Measurements from ENCODE around the gene ADRM1.

The ADRM1 gene

DNA sequence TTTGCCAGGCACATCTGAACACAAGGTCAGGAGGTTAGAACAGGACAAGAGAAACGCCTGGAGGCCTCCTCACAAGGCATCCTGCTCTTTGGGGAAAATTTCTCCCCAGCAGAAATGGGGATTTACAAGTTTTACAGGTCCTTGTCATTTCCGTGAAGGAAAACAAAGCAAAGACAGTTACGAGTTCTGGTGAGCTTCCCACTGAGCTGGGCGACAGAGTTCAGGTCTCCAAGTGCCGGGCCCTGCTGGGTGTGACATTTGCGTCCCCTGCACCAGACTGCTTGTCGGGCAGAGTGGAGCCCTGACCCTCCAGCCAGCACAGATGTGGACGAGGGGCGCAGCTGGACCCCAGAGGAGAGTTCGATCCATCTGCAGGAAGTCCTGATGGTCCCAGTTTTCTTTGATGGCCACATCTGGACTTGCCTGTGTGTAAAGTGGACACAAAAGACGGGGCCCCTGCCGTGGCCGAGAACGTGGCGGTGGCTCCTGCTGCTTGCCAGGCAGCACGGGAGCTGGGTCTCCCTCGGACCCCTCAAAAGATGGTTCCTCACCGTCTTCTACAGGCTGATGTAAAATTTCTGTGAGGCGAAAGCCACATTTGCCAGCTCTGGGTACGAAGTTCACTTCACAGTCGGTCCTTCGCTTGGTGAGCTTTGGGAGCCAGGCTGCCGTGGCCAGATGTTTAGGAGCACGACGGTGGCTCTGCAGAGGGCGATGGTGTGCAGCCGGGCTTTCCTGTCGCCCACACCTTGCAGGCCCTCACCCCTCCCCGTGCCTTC is 5.2 kb upstream of the ADRM1 start:
- no peak for DNase-seq (ENCODE audit: low read depth in 2 of 2)

DNA sequence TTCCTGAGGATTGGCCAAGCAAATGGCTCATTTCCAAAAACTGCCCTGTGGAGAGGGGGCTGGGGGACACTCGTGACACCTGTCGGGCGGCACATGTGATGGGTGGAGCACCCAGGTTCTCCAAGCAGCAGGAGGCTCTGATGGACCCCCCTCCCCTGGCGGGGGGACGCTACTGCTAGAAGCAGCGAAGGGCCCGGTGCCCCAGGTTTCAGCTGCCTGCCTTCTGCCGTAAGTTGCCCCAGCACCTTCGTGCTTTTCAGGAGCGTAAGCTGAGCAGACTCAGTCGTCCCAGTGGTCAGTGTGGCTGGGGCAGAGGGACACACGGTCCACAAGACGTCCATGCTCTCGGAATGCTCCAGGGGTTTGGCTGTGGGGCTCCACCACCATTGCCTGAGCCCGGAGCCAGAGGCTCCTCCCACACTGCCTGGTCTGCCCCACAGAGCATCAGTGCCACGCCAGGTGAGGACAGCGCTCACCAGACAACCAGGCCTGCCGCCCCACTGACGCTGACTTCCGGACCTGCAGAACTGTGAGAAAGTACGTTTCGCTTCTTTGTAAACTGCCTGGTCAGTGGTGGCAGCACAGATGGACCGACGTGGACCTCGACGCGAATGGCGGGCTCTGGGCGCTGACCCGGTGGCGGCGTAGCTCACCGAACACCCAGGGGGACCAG is 4.1 kb upstream of the ADRM1 start:
- DNase-seq (ENCODE audit: low read depth in 2 of 2) = no peak

DNA sequence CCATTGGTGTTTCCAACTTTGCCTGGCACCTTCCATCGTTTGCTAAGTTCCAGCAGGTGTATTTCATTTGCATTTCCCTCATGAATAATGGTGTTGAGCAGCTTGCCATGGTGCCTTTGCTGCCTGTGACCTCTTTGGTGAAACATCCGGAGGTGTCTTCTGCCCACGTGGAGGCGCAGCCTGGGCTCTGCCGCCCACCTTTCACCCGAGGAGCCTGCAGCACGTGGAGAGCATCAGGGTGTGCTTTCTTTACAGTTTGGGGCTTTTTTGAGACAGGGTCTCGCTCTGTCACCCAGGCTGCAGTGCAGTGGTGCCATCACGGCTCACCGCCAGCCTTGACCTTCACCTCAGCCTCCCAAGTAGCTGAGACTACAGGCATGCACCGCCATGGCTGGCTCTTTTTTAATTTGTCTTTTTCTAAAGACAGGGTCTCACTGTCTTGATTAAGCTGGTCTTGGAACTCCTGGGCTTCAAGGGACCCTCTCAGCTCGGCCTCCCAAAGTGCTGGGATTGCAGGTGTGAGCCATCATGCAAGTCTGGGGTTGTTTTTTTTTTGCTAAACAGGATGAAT is 3.0 kb upstream of the ADRM1 start:
- DNase-seq (ENCODE audit: low read depth in 2 of 2) = no peak

DNA sequence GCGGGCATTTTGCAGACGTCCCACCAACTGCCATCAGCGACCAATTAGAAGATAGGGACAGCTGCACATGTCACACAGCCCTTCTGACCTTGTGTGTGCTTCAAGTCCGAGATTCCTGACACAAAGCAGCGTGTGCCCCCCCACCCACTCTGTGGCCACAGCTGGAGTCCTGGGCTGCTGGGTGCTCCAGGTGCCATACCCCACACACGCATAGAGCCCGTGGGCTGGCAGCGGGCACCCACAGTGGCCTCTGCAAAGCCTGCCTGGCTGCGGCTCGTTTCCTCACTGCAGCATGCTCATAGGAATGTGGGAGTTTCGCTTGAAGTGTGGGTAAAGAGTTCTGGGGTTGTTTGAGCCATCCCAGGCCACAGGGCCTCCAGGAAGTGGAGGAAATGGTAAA is 2.5 kb upstream of the ADRM1 start:
- DNase-seq (ENCODE audit: low read depth in 2 of 2) = no peak

DNA sequence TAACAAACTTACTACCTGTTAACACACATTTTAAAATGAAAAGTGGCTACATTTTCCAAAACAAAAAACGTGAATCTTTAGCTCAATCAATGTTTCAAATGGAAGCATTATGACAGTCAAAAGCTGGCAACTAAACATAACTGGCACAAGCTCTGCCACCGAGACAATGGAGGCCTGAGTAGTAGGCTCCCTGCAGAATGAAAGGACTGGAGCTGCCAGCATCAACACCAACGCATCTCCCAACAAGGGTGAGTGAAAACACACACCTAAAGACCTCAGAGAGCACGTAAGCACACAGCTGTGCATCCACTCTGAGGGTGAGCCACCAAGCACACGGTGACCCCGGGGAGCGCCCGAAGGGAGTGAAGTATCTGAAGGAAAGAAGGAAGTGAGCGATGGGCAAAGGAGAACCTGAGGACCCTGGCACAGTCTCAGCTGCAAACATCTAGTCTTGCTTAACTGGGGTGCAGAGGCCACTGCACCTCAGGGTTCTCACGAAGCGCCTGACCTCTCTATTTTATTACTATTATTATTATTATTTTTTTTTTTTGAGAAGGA is 1.6 kb upstream of the ADRM1 start:
- DNase-seq (ENCODE audit: low read depth in 2 of 2) = no peak

DNA sequence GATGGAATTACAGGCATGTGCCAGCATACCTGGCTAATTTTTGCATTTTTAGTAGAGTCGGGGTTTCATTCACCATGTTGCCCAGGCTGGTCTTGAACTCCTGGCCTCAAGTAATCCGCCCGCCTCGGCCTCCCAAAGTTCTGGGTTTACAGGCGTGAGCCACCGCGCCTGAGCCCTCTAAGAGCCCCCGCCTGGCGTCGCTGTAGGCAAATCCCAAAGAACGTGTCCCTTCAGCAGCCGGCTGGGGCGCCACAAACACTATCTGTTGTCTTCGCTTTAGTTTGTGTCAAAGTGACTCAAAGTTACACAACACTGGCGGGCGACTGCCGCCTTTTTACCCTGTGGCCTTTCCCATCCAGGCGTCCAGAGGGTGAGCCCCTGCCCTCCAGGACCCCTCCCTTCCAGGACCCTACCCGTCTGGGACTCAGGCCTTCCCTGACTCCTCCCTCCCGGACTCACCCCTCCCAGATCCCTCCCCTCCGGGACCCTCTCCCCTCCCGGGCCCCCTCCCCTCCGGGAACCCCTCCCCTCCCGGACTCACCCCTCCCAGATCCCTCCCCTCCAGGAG is 940 bp upstream of the ADRM1 start:
- DNase-seq (ENCODE audit: low read depth in 2 of 2) = peak; percentile 84 to 86

DNA sequence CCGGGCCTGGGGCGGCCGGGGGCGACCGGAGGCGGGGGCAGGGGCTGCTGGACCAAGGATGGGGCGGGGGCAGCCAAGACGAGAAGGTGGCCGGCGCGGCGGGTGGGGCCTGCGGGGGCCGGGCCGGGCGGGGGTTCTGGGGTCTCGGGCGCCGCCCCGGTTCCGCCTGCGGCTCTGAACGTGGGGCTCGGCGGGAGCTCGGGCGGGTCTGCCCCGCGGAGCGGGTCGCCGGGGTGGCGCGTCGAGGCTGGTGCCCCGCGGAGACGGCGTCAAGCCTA is 204 bp downstream of the ADRM1 start:
- no peak for DNase-seq (ENCODE audit: low read depth in 2 of 2)

DNA sequence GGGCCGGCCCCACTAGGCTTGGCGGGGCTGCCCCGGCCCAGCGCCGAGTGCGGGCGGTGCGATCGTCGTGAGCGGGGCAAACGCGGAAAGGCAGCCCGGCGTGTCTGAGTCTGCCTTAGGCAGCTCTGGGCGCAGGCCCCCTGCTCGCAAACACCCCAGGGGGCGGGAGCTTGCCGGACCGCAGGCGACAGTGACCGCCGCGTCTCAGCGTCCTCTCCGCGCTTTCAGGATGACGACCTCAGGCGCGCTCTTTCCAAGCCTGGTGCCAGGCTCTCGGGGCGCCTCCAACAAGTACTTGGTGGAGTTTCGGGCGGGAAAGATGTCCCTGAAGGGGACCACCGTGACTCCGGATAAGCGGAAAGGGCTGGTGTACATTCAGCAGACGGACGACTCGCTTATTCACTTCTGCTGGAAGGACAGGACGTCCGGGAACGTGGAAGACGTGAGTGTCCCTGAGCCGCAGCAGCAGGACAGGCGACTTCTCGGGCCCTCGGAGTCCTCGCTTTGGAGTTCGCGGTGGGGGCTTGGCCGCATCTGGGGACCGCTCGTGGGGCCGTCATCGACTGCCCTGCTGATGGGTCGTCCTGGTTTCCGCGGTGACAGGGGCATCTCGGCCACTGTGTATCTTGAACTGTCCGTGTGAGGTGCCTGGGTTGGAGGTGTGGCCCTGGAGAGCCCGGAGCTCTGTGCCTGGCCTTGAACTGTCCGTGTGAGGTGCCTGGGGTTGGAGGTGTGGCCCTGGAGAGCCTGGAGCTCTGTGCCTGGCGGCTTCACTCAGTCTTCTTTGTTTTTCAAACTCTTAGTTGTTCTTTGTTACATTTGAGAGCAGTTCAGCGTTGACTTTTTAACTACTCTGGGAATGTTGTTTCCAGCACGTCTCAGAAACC is 786 bp downstream of the ADRM1 start:
- no peak for DNase-seq (ENCODE audit: low read depth in 2 of 2)

DNA sequence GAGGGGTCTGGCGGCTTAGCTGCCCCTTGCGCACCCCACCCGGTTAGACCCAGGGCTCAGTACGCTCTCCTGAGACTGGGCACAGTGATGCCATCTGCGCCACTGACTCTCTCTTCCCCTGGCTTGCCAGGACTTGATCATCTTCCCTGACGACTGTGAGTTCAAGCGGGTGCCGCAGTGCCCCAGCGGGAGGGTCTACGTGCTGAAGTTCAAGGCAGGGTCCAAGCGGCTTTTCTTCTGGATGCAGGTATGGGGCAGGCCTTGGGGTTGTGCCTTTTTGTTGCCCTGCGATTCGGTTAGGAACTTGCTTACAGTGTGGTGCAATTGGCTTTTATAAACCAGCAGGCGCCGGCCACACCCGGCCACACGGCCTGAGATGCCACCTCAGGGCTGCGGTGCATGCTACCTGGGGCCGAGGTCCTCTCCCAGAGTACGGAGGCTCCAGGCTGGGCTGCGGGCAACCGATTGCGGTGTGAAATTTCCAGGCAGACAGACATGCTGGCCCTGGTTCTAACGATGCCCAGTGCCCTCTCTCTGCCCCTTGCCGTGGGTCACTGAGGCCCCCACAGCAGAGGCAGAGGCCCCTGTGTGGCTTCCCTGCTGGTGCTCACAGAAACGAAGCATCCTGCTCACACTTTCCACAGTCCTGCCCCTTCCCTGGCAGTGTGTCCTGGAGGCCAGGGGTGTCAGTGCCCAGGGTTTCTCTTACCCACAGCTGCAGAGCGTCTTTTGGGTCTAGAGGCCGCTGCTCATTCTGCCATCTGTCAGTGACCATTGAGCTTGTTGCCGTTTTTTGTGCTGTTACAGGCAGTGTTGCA is 1.7 kb downstream of the ADRM1 start:
- DNase-seq (ENCODE audit: low read depth in 2 of 2) = no peak

DNA sequence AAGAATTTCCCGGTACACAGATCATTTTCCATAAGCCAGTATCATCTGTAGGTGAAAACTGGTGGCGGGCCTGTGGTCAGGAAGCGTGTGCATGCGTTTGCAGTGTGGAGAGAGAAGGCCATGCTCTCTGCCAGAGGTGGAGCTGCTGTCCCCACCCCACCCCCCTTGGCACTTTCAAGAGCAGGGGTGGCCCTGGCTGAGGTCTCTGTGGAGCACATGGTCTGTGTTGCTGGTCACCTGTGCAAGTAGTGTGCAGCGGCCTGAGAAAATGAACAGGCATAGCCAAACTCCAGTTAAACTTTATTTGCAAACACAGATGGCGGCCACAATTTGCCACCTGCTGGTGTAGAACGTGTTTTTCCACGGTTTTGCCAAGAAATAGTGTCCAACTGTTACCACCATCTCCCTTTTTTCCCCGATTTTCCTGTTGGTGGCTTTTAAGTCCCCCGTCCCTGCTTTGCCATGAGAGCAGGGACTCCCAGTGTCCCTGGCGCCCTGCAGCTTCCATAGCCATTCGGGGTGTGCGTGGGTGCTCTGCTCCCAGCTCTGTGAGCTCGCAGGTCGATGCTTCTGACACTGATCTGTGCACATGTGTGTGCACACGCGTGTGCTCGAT is 2.5 kb downstream of the ADRM1 start:
- no peak for DNase-seq (ENCODE audit: low read depth in 2 of 2)

DNA sequence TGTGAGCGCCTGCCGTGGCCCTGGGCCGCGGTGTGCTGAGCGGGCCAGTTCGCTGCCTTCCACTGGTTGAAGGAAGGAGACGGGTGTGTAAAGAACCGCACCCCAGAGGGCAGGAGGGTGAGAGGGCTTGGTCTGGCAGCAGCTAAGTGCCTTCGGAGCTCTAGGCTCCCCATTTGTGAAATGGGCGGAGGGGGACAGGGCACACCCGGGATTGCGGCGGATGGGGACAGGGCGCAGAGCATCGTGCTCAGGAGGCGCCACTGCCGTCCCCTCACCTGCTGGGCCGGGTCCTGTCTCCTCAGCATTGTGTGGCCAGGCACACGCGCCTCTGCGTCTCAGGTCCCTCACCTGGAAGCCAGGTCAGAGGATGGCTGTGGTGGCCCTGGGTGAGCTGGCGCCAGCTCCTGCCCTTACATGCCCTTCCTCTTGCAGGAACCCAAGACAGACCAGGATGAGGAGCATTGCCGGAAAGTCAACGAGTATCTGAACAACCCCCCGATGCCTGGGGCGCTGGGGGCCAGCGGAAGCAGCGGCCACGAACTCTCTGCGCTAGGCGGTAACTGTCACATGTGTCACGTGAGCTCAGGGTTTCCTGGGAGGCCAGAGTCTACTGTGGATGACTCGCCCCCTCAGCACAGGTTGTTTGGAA is 3.1 kb downstream of the ADRM1 start:
- DNase-seq (ENCODE audit: low read depth in 2 of 2) = no peak

DNA sequence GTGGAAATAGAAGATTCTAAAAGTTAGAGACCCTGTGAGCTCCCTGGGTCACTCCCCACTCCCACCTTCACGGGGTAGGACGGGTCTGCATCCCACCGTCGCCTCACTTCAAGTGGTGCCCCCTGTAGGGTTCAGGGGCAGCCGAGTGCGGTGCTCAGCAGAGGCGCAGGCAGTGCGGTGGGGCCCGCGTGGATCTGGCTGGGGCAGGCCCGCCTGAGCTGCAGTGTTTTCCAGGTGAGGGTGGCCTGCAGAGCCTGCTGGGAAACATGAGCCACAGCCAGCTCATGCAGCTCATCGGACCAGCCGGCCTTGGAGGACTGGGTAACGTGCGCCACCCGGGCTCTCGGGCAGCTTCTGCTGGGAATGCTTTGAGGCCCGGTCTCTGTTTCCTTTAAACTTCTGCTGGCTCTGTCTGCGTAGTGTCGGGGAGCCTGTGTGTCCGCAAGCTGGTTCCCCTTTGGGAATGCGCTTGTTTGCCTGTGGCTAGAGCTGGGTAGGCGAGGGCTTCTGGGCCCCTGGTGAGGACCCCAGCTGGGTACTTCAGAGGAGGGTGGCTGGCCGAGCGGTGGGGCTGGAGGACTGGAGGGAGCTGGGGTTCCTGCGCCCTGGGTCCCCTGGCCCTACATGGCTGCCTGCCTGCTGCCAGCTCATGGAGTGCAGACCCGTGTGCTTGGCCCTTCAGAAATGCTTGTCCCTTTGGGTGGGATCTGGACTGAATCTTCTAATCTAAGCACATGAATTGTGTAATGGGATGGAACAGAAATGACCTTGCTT is 3.8 kb downstream of the ADRM1 start:
- no peak for DNase-seq (ENCODE audit: low read depth in 2 of 2)

DNA sequence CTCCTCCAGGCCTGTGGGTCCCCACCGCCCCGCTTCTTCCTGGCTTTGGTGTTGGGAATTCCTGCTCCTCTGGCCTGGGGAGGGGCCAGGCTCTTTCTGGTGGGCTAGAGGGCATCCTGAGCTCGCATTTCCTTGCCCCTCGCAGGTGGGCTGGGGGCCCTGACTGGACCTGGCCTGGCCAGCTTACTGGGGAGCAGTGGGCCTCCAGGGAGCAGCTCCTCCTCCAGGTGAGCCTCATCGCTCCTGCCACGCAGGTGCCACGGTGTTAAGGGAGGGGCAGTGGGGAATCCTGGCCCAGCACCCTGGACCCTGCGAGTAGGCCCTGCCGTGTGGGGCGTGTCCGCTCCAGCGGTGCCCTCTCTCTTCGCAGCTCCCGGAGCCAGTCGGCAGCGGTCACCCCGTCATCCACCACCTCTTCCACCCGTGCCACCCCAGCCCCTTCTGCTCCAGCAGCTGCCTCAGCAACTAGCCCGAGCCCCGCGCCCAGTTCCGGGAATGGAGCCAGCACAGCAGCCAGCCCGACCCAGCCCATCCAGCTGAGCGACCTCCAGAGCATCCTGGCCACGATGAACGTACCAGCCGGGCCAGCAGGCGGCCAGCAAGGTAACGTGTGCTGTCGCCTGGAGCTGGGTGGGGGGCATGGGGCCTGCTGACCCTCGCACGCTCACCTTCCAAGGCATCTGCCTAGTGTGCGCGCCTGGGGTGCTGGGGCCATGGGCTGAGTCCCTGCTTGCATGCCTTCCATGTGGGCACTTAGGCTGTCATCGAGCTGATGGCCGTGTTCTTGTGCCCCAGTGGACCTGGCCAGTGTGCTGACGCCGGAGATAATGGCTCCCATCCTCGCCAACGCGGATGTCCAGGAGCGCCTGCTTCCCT is 4.7 kb downstream of the ADRM1 start:
- no peak for DNase-seq (ENCODE audit: low read depth in 2 of 2)

DNA sequence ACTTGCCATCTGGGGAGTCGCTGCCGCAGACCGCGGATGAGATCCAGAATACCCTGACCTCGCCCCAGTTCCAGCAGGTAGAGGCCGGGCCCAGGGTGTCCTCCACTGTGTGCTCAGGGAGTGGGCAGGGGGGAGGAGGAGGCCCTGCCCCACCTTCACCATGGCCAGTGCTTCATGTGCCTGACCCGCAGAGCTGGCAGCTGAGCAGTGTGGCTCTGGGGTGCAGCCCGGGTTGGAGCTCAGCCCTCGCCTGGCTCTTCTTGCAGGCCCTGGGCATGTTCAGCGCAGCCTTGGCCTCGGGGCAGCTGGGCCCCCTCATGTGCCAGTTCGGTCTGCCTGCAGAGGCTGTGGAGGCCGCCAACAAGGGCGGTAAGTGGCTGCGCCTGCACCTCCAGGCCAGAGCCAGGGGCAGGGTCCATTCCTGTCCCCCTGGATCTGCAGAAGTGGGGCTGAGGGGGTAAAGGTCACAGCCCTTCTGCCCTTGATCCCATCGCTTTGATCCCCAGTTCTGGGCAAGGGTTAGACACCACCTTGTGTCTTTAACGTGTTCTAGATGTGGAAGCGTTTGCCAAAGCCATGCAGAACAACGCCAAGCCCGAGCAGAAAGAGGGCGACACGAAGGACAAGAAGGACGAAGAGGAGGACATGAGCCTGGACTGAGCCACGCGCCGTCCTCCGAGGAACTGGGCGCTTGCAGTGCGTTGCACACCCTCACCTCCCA is 5.5 kb downstream of the ADRM1 start:
- no peak for DNase-seq (ENCODE audit: low read depth in 2 of 2)

DNA sequence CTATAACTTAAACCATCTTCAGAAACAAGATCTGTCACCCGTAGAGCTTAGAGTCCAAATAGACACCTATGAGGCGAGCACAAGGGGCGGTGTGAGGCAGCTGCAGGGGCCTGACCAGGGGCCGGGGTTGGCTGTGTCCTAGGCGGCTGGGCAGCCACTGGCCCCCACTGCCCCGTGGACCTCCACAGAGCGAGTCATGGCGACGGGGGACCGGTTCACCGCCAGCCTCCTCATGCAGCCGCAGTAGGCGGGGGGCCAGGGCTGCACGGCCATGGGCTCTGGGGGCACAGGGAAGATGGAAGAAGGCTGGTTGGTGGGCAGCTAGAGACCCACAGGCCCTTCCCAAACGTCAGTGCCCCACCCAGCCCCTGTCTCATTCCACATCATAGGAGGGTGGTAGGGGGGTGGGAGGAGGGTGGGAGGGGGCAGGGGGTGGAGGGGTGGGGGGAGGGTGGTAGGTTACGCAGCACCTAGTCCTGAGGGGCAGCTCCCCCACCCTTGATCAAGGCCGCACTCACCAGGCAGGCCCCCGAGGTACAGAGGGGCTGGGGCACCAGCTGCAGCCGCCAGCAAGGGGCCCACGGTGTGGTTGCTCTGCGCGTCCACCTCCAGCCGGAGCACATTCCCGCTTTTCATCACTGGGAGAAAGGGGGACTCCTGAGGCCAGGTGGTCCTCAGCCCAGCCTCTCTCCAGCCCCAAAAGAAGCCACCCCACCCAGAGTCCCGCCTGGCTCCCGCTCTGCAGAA is 6.6 kb downstream of the ADRM1 start:
- DNase-seq (ENCODE audit: low read depth in 2 of 2) = no peak

DNA sequence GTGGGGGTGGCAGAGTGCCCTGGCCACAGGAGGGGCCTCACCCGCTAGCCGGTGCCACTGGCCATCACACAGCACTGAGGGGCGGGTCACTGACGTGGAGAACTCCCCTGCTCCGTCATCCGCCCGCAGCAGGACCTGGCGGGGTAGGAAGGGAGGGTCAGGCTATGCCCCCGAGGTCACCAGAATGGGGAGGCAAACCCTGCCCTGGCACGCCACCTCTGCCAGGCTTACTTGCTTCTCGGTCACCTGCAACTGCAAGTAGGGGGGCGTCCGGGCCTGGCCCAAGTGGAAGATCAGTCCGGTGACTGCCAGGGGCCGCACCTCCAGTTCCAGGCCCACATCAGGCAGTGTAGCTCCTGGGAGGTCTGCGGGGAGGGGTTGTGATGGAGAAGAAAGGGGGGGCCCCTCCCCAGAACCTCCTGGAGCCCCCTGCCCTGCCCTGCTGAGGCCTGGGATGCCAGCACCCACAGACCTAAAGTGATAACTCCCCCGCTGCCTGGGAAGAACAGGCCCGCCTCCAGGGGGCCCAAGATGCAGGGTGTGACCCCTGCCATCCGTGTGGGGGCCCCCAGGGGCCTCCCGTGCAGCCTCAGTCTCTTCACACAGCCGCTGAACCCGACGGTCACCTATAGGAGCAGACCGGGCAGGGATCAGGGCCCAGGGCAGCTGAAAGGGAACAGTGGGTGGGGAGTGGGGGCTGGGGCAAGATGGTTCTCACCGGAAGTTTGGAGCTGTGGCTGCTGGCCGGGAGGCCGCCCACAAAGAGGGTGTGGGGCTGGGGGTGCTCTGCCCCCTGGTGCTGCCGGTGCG is 7.4 kb downstream of the ADRM1 start:
- DNase-seq (ENCODE audit: low read depth in 2 of 2) = no peak
